Mucosa of rectum (tissue), 2 donors: Measurements from ENCODE around the gene SLC34A3.
A peak's percentile ranks its signal among the peaks of the same experiment; 100 is the strongest.

ENCODE experiments used
- H3K27ac ChIP-seq, 2 donors: one replicate each; pipeline ENCODE4 v1.7.0; 2013; ENCODE audit warnings: inconsistent platforms in 2 of 2, low read depth in 2 of 2, low read length in 2 of 2
- H3K27me3 ChIP-seq, 2 donors: one replicate each; pipeline ENCODE4 v1.7.0; 2013; ENCODE audit warnings: low read length in 2 of 2; ENCODE audit not compliant: control insufficient read depth in 2 of 2, insufficient read depth in 2 of 2
- H3K36me3 ChIP-seq, 2 donors: one replicate each; pipeline ENCODE4 v1.7.0; 2013; ENCODE audit warnings: low read length in 2 of 2; ENCODE audit not compliant: control insufficient read depth in 2 of 2, insufficient read depth in 2 of 2
- H3K4me1 ChIP-seq, 2 donors: one replicate each; pipeline ENCODE4 v1.7.0; 2013; ENCODE audit warnings: low read length in 2 of 2, mild to moderate bottlenecking in 1 of 2; ENCODE audit not compliant: control insufficient read depth in 2 of 2, insufficient read depth in 2 of 2
- H3K4me3 ChIP-seq, 2 donors: one replicate each; pipeline ENCODE4 v1.7.0; 2013; ENCODE audit warnings: low read length in 2 of 2
- H3K9ac ChIP-seq, 2 donors: one replicate each; pipeline ENCODE4 v1.7.0; 2013; ENCODE audit warnings: low read length in 2 of 2, low read depth in 1 of 2, mild to moderate bottlenecking in 1 of 2
- H3K9me3 ChIP-seq, 2 donors: one replicate each; pipeline ENCODE4 v1.7.0; 2013; ENCODE audit warnings: low read length in 2 of 2; ENCODE audit not compliant: control insufficient read depth in 2 of 2
- donor health status: healthy.
- donor health status: Normal muscosa, but diverticular disease.

SLC34A3 gene

GRCh38 chr9:137262909-137263285, 32.2 kb downstream of the SLC34A3 start:
- H3K9me3 ChIP-seq = no peaks in the 10 kb centered on the region
- H3K4me3 ChIP-seq = no peak overlapping the region
- H3K36me3 ChIP-seq = peaks cover 26 to 38% of the 10 kb centered on the region in 2 donors
- no peak overlapping the region for H3K9ac ChIP-seq
- H3K4me1 ChIP-seq = peaks cover 0 to 2% of the 10 kb centered on the region in 2 donors
- no peak overlapping the region for H3K27ac ChIP-seq
- no peaks in the 10 kb centered on the region for H3K27me3 ChIP-seq

GRCh38 chr9:137263506-137263905, 32.8 kb downstream of the SLC34A3 start:
- H3K27ac ChIP-seq = no peak overlapping the region
- no peak overlapping the region for H3K4me3 ChIP-seq
- peaks cover 26 to 41% of the 10 kb centered on the region in 2 donors for H3K36me3 ChIP-seq
- peaks cover 2 to 6% of the 10 kb centered on the region in 2 donors for H3K4me1 ChIP-seq
- no peaks in the 10 kb centered on the region for H3K9me3 ChIP-seq
- no peaks in the 10 kb centered on the region for H3K27me3 ChIP-seq
- H3K9ac ChIP-seq = no peak overlapping the region

GRCh38 chr9:137264067-137264466, 33.4 kb downstream of the SLC34A3 start:
- H3K27me3 ChIP-seq = no peaks in the 10 kb centered on the region
- H3K4me1 ChIP-seq = peaks cover 7 to 12% of the 10 kb centered on the region in 2 donors
- no peak overlapping the region for H3K27ac ChIP-seq
- no peak overlapping the region for H3K9ac ChIP-seq
- H3K36me3 ChIP-seq = peaks cover 21 to 41% of the 10 kb centered on the region in 2 donors
- H3K9me3 ChIP-seq = no peaks in the 10 kb centered on the region
- no peak overlapping the region for H3K4me3 ChIP-seq

GRCh38 chr9:137265496-137266161, 34.9 kb downstream of the SLC34A3 start:
- peaks cover 17 to 38% of the 10 kb centered on the region in 2 donors for H3K36me3 ChIP-seq
- no peaks in the 10 kb centered on the region for H3K27me3 ChIP-seq
- H3K9ac ChIP-seq = no peak overlapping the region
- no peak overlapping the region for H3K27ac ChIP-seq
- no peaks in the 10 kb centered on the region for H3K9me3 ChIP-seq
- no peak overlapping the region for H3K4me3 ChIP-seq
- peaks cover 15 to 21% of the 10 kb centered on the region in 2 donors for H3K4me1 ChIP-seq

- Histone ChIP-seq H3K27ac (no peak overlapping the region), H3K27me3 (no peaks in the 10 kb centered on the region), H3K9ac (no peak overlapping the region), H3K36me3 (peaks cover 17 to 38% of the 10 kb centered on the region in 2 donors), H3K9me3 (no peaks in the 10 kb centered on the region), H3K4me1 (peaks cover 15 to 21% of the 10 kb centered on the region in 2 donors), H3K4me3 (no peak overlapping the region)
Measured at GRCh38 chr9:137266162-137266527, 35.4 kb downstream of the SLC34A3 start.

GRCh38 chr9:137266585-137267453, 36.1 kb downstream of the SLC34A3 start:
- no peaks in the 10 kb centered on the region for H3K27me3 ChIP-seq
- H3K4me1 ChIP-seq = peaks cover 15 to 21% of the 10 kb centered on the region in 2 donors
- no peak overlapping the region for H3K27ac ChIP-seq
- H3K36me3 ChIP-seq = peaks cover 17 to 38% of the 10 kb centered on the region in 2 donors
- no peak overlapping the region for H3K4me3 ChIP-seq
- no peaks in the 10 kb centered on the region for H3K9me3 ChIP-seq
- H3K9ac ChIP-seq = no peak overlapping the region

GRCh38 chr9:137267933-137268355, 37.2 kb downstream of the SLC34A3 start:
- Histone ChIP-seq H3K4me1 (peaks cover 15 to 21% of the 10 kb centered on the region in 2 donors), H3K27me3 (no peaks in the 10 kb centered on the region), H3K27ac (peak overlapping the region in 1 of 2 donors; percentile 4), H3K9ac (no peak overlapping the region), H3K4me3 (no peak overlapping the region), H3K36me3 (peaks cover 20 to 38% of the 10 kb centered on the region in 2 donors), H3K9me3 (no peaks in the 10 kb centered on the region)

DNA sequence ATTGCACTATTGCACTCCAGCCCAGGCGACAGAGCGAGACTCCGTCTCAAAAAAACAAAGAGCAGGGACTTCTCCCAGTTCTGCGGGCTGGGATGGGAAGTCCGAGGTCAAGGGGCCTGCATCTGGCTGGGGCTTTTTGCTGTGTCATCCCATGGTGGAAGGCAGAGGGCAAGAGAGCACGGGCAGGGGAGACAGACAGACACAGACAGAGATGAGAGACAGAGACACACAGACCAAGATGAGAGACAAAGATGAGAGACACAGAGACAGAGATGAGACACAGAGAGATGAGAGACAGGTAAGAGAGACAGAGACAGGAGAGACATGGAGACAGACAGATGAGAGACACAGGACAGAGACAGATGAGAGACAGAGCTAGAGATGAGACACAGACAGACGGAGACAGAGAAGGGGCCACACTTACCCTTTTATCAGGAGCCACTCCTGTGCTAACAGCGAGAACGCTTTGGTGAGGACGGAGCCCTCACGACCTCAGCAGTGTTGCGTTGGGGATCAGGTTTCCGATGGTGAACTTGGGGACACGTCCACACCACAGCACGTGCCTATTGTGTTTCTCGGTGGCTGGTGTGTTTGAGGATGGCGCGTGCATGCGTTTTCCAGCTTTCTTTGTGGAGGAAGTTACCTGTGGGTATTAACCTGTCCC, 38.0 kb downstream of the SLC34A3 start:
- no peaks in the 10 kb centered on the region for H3K27me3 ChIP-seq
- peak overlapping the region; percentile 50 to 60 for H3K9ac ChIP-seq
- no peaks in the 10 kb centered on the region for H3K9me3 ChIP-seq
- H3K4me3 ChIP-seq = peak overlapping the region; percentile 49 to 55
- peak overlapping the region; percentile 67 to 81 for H3K27ac ChIP-seq
- H3K4me1 ChIP-seq = peaks cover 15 to 21% of the 10 kb centered on the region in 2 donors
- H3K36me3 ChIP-seq = peaks cover 24 to 37% of the 10 kb centered on the region in 2 donors

- Histone ChIP-seq H3K36me3 (peaks cover 18 to 30% of the 10 kb centered on the region in 2 donors), H3K9ac (peak overlapping the region; percentile 50 to 60), H3K27ac (peak overlapping the region; percentile 76 to 81), H3K4me3 (peak overlapping the region; percentile 49 to 55), H3K4me1 (peaks cover 15 to 27% of the 10 kb centered on the region in 2 donors), H3K27me3 (no peaks in the 10 kb centered on the region), H3K9me3 (no peaks in the 10 kb centered on the region)
Measured at GRCh38 chr9:137269231-137269772, 38.6 kb downstream of the SLC34A3 start.
